Sigmoid colon (tissue), 7 donors: ENCODE data around the gene LGALS3. TPM values are rescaled to one million over a fixed set of nuclear protein-coding genes. Genes with fewer than 3 reads are reported as not detected.

Source experiments
- DNase-seq: peaks from one replicate; pipeline ENCODE4 v3.0.0-alpha.2; 2019
- H3K27ac ChIP-seq, 4 donors: fragments of 200-600 bp; sonication (generic); one replicate each; pipeline ENCODE4 v1.5.1; 2016 to 2019; ENCODE audit warnings: mild to moderate bottlenecking in 1 of 4
- H3K27me3 ChIP-seq, 3 donors: fragments of 200-600 bp; sonication (generic); one replicate each; pipeline ENCODE4 v1.5.1; 2019; ENCODE audit warnings: mild to moderate bottlenecking in 1 of 3
- H3K36me3 ChIP-seq, 4 donors: fragments of 200-600 bp; sonication (generic); one replicate each; pipeline ENCODE4 v1.5.1; 2016 to 2019
- H3K4me1 ChIP-seq, 4 donors: fragments of 200-600 bp; sonication (generic); one replicate each; pipeline ENCODE4 v1.5.1; 2017 to 2019
- H3K4me3 ChIP-seq, 4 donors: fragments of 200-600 bp; sonication (generic); one replicate each; pipeline ENCODE4 v1.5.1; 2017 to 2019; ENCODE audit warnings: mild to moderate bottlenecking in 2 of 4, moderate library complexity in 1 of 4
- H3K9me3 ChIP-seq, 4 donors: fragments of 200-600 bp in 3 of 4; sonication (generic) in 3 of 4; one replicate each; pipeline versions ENCODE4 v1.5.1 to v1.6.1; 2013 to 2019
- EP300 ChIP-seq, 4 donors: sonication (generic); formaldehyde crosslinking; IDR thresholded peaks; one replicate each; pipeline ENCODE4 v1.6.1; 2017; ENCODE audit warnings: antibody characterized with exemption in 4 of 4
- POLR2A ChIP-seq, 2 donors: fragments of 450-650 bp; IDR thresholded peaks; one replicate each; pipeline ENCODE4 v1.6.1; 2016; ENCODE audit warnings: antibody characterized with exemption in 2 of 2, mild to moderate bottlenecking in 2 of 2, moderate library complexity in 2 of 2
- POLR2AphosphoS5 ChIP-seq, 4 donors: sonication (generic); formaldehyde crosslinking; IDR thresholded peaks; one replicate each; pipeline ENCODE4 v1.6.1; 2017; ENCODE audit warnings: antibody characterized with exemption in 4 of 4
- WGBS, 2 donors: extraction: QIAGEN DNeasy Blood & Tissue Kit; methylation state at CpG; one replicate each; pipeline ENCODE4 v1.1.7; 2013; 5-methylcytosine and 5-hydroxymethylcytosine counted together
- intact Hi-C: fragments of 100-400 bp; cut with DNase I; formaldehyde crosslinking; loops from one replicate; pipeline ENCODE4 v1.15.1; 2023
- polyA plus RNA-seq, 3 donors: library from polyadenylated mRNA; stranded (reverse); fragments of 200-250 nt; gene quantifications; one replicate each; pipeline ENCODE4 v1.2.3, GENCODE V29; 2013
- total RNA-seq, 4 donors: library from RNA; depleted of rRNA; stranded (reverse); fragments of >200 nt; gene quantifications; one replicate each; pipeline ENCODE4 v1.1.0, GENCODE V29; 2016
- TF ChIP-seq, protein P1 (sequence below), 4 experiments: fragments of 450-650 bp in 3 of 4; fragments of 200-600 bp in 1 of 4; IDR thresholded peaks; one replicate each; pipeline ENCODE4 v1.5.1; 2016 to 2019; ENCODE audit warnings: antibody characterized with exemption in 4 of 4, mild to moderate bottlenecking in 3 of 4, moderate library complexity in 2 of 4
- donor health status: healthy with polysubstance abuse.
- donor health status: Bipolar disorder and iron deficiency.
- donor health status: healthy.

Gene LGALS3
- total and polyA plus RNA-seq, 7 donors = 235 to 4,129 (median 249) TPM

DNA sequence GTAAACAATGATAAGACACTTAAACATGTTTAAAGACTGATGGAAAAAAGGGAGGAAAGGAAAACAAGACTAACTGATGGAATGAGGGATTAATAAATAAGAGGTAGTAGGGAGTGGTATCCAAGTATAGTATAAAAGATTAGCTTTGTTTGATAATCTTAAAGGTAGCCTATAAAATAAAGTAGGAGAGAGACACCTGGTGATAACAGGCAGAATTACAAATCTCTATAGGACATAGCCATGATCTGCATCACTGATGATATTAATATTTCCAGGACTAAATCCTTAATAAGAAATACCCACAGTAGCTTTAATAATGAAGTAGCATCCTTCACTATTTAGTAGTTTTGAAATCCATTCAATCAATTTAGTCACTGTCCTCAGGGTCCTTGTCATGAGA lies 31.9 kb downstream of the LGALS3 start:
- Histone ChIP-seq H3K4me3 (no peak overlapping the region), H3K27me3 (no peaks in the 10 kb centered on the region), H3K27ac (no peak overlapping the region), H3K9me3 (no peaks in the 10 kb centered on the region), H3K36me3 (no peaks in the 10 kb centered on the region), H3K4me1 (no peaks in the 10 kb centered on the region)
- intact Hi-C loops = loop anchor here (1.0 kb wide), 1 partner anchor 72 kb away; no protein-coding TSS in a partner anchor
- no peak for TF ChIP-seq EP300 (IDR thresholded peaks at IDR 0.05)
- TF ChIP-seq, protein P1, sequence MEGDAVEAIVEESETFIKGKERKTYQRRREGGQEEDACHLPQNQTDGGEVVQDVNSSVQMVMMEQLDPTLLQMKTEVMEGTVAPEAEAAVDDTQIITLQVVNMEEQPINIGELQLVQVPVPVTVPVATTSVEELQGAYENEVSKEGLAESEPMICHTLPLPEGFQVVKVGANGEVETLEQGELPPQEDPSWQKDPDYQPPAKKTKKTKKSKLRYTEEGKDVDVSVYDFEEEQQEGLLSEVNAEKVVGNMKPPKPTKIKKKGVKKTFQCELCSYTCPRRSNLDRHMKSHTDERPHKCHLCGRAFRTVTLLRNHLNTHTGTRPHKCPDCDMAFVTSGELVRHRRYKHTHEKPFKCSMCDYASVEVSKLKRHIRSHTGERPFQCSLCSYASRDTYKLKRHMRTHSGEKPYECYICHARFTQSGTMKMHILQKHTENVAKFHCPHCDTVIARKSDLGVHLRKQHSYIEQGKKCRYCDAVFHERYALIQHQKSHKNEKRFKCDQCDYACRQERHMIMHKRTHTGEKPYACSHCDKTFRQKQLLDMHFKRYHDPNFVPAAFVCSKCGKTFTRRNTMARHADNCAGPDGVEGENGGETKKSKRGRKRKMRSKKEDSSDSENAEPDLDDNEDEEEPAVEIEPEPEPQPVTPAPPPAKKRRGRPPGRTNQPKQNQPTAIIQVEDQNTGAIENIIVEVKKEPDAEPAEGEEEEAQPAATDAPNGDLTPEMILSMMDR (IDR thresholded peaks at IDR 0.05) = peak in 3 of 4 experiments; percentile 22 to 61 (median 54)
- DNase-seq = no peak

DNA sequence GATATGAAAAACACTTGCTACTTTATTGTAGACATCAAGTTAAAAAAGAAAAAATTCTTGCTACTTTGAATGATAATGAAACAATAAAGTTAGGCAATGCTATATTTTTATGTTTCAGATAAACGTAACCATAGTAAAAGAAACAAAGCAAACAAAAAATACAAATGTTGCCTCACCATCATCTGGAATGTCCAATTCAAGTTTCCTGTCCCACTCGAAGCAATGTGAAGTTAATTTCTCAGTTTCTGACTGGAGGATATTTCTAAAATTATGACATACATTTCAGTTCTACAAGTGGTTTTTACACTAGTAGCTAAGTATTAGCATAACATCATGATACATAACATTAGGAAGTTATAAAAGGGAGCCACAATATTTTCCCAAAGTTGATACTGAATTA lies 41.5 kb downstream of the LGALS3 start:
- no peaks in the 10 kb centered on the region for H3K36me3 ChIP-seq
- no peak for TF ChIP-seq POLR2A (IDR thresholded peaks at IDR 0.05)
- no peak overlapping the region for H3K27ac ChIP-seq
- H3K9me3 ChIP-seq = no peaks in the 10 kb centered on the region
- no peaks in the 10 kb centered on the region for H3K27me3 ChIP-seq
- H3K4me1 ChIP-seq = no peaks in the 10 kb centered on the region
- WGBS, 2 donors = 68 to 78% methylated on average over 2 of the region's 2 CpGs
- intact Hi-C loops = no loop called here
- no peak for DNase-seq
- no peak overlapping the region for H3K4me3 ChIP-seq

DNA sequence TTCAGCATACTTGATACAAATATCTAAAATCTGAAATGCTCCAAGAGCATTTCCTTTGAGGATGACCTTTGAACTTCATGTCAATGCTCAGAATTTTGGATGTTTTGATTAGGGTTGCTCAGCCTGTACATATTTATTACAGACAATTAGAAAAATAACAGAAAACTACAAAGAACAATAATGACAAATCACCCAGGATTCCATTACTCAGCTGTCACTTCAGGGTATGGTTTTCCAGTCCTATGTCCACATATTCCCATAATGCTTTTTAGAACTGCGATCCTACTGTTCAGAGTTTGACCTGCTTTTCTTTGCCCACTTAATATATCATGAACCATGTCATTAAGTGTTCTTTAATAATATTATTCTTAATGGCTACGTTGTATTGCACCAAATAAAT lies 51.0 kb downstream of the LGALS3 start:
- no peak overlapping the region for H3K4me3 ChIP-seq
- H3K27me3 ChIP-seq = no peaks in the 10 kb centered on the region
- WGBS, 2 donors = 84 to 95% methylated on average over 2 of the region's 2 CpGs
- H3K27ac ChIP-seq = no peak overlapping the region
- no peaks in the 10 kb centered on the region for H3K36me3 ChIP-seq
- no peak for DNase-seq
- H3K9me3 ChIP-seq = no peaks in the 10 kb centered on the region
- TF ChIP-seq, protein P1 (IDR thresholded peaks at IDR 0.05) = no peak
- TF ChIP-seq POLR2A (IDR thresholded peaks at IDR 0.05) (no peak), EP300 (IDR thresholded peaks at IDR 0.05) (no peak), POLR2AphosphoS5 (IDR thresholded peaks at IDR 0.05) (no peak)
- no peaks in the 10 kb centered on the region for H3K4me1 ChIP-seq
- intact Hi-C loops = no loop called here

DNA sequence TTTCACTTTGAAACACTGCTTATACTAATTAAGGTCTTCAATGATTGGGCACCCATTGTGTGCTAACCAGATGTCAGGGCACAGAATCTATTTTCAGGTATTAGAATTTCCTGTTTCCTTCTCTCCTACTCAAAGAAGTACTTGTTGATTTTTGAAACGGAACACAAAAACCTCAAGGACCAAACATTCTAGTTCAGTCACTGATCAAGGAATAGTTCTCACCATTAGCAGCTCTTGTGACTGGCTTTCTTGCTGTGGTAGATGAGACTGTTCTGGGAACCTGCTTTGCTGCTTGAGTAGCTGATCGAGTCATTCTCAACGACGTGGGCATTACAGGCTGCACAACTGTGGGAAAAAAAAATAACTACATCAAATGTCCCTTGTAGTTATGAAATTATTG lies 51.4 kb downstream of the LGALS3 start:
- 58 to 86% methylated on average over 4 of the region's 4 CpGs for WGBS, 2 donors
- intact Hi-C loops = no loop called here
- TF ChIP-seq, protein P1 (IDR thresholded peaks at IDR 0.05) = no peak
- TF ChIP-seq EP300 (IDR thresholded peaks at IDR 0.05) (no peak), POLR2A (IDR thresholded peaks at IDR 0.05) (no peak), POLR2AphosphoS5 (IDR thresholded peaks at IDR 0.05) (no peak)
- Histone ChIP-seq H3K4me1 (no peaks in the 10 kb centered on the region), H3K27me3 (no peaks in the 10 kb centered on the region), H3K27ac (no peak overlapping the region), H3K9me3 (no peaks in the 10 kb centered on the region), H3K4me3 (no peak overlapping the region), H3K36me3 (no peaks in the 10 kb centered on the region)
- no peak for DNase-seq

DNA sequence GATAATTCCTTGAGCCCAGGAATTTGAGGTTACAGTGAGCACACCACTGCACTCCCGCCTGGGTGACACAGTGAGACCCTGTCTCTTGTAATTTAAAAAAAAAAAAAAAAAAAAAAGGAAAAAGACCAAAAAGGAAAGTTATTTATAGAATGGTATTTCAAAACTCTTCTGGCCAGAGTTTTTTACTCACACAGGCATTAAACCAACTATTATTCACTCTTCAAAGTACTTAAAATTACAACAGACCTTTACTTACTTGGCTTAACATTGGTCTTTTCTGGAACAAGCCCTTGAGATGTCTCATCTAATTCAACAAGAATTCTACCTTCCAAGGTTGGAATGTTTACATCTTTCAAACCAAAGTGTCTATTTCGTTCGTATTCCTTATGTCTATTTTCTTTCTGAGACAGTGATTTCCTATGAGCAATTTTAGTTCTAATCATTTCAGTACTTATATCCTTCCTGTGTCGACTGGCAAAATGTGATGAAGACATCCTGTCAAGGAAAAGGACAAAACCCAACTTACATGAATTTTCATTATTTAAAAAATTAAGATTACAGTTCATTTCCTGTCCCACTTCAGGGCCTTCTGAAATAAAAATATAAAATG lies 59.7 kb downstream of the LGALS3 start:
- H3K4me1 ChIP-seq = peaks cover 0 to 6% (median 6%) of the 10 kb centered on the region in 4 donors
- TF ChIP-seq EP300 (IDR thresholded peaks at IDR 0.05) (no peak), POLR2A (IDR thresholded peaks at IDR 0.05) (no peak), POLR2AphosphoS5 (IDR thresholded peaks at IDR 0.05) (no peak)
- TF ChIP-seq, protein P1 (IDR thresholded peaks at IDR 0.05) = no peak
- no peak for DNase-seq
- no peaks in the 10 kb centered on the region for H3K9me3 ChIP-seq
- WGBS, 2 donors = 86 to 90% methylated on average over 4 of the region's 4 CpGs
- intact Hi-C loops = no loop called here
- H3K27ac ChIP-seq = no peak overlapping the region
- H3K36me3 ChIP-seq = no peaks in the 10 kb centered on the region
- no peaks in the 10 kb centered on the region for H3K27me3 ChIP-seq
- H3K4me3 ChIP-seq = no peak overlapping the region
